ENCODE results near the gene SCD5.

Gene SCD5

GRCh38 chr4:82681754-82682153 lies 116.8 kb downstream of the SCD5 start:
- no peak for DNase-seq

DNA sequence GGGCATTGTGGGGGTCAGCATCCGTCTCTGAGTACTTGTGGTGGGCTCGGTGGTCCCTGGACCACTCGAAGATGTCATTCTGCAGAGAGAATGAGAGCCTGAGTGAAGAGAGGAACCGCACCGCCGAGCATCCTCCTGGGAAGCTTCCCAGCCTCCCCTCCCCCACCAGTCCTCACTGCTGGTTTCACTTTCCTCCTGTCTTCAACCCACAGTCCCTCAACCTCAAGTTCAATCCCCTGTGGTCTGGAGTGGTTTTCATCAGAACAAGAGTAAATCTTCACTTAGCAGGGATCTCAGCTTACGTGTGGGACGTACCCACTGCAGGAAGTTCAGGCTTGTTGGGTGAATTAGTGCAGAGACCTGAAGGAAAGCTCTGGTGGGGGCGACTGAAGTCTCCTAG lies 117.8 kb downstream of the SCD5 start:
- no peak for DNase-seq

DNA sequence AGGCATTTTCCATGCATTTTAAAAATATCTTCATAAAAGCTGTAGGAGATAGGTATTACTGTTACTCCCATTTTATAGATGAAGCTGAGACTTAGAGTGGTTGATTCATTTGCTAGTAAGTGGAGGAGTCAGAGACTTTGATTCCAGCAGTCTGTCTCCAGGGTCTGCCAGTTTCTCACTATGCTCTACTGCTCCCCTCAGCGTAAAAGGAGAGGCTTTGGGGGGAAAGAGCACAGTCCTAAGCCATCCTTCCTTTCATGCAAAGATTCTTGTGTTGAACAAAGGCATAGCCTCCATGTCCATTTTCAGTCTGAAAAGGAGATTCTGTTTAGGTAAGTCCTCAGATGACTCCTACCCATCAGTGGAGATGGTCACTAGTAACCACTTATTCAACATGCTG lies 119.1 kb downstream of the SCD5 start:
- DNase-seq = no peak

GRCh38 chr4:82678051-82678450 lies 120.5 kb downstream of the SCD5 start:
- no peak for DNase-seq

GRCh38 chr4:82677327-82677726 lies 121.3 kb downstream of the SCD5 start:
- DNase-seq = no peak

DNA sequence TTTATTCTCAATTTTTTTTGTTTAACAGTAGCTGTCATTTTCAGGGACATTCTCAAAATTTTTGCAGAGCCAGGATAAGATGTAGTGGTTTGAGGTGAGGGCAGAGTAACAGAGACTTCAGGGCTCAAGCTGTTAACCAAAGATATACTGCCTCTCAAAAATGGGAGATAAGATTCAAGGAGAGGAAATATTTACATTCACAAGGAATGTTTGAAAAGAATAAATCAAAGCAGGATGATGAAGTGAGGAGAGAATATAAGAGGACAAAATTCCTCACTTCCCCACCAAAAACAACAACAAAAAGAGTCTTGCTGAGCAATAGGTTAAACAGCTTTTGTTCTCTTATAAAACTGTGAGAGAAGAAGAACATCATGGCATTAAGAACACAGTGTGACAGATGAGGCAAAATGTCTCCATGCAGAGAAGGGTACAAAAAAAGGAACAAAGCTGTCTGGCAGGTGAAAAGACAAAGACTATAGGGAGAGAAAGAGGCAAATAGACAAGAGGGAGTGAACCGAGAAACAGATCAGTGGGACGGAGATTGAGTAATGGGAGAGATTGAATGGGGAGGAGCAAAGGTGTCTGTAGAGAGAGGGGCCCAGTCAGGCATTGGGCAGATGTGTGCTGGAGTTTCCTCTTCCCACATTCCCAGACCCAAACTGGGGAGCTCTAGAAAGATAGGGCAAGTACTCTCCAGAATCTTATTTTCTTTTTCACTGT lies 130.7 kb downstream of the SCD5 start:
- no peak for DNase-seq

DNA sequence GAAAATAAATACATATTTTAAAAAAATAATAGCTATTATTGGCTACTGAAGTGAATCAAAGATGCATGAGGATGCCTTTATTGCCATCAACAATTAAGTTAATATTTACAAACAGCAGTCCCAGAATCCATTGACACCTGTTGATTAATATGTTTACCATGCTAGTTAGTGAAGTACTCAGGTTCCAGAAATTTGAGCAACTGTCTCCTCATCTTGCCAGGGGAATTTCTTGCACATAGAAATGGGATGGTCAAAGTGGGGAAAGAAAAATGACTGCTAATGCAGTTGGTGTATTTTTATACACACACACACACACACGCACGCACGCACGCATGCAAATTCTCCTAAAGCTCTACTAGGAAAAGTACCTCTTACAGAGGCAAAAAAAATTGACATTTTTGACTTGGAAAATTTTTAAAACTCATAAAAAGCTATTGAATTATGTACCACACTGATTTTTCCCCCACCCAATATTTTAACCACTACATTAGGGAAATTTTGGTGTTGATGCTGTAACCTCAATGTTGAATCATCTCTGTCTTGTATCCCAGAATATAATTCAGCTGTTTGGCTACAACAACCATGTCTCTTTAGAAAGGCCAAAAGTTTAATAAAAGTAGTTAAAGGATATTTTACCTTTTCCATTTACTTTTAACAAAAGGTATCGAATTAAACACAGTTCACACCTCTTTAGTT lies 131.5 kb downstream of the SCD5 start:
- DNase-seq = no peak

GRCh38 chr4:82661181-82661992 lies 137.2 kb downstream of the SCD5 start:
- no peak for DNase-seq

- DNase-seq = no peak
These were observed 146.5 kb downstream of the SCD5 start for GRCh38 chr4:82652062-82652461.

- no peak for DNase-seq
These were observed 147.7 kb downstream of the SCD5 start for GRCh38 chr4:82650868-82651267.

- no peak for DNase-seq
These were observed 150.2 kb downstream of the SCD5 start for GRCh38 chr4:82648356-82648755.

DNA sequence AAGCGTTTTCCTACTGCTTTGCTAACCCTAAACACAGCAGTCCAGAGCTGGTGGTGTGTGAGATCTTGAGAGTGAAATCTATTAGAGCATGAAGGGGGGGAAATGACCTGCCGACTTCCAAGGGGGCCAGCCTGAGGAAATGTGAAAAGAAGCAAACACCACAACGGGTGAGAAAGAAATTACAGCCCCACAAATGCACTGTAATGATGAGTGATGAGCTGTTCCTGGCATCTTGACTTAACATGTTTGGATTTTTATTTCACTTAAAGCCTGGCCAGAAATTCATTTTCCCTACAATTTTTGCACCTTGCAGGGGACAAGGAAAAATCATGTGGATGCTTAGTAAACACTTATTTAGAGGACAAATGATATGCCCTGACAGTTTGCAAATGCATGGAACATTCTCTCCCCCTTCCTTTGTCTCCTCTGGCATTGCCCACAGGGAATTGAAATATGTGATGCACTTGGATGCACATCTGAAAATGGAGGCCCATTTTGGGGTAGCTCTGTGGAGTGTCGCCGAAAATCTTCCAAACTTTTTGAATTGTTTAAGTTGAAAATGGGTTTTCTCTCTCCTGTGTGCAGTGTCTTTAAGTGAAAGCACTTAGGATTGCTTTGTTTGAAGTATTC lies 152.5 kb downstream of the SCD5 start:
- no peak for DNase-seq

- no peak for DNase-seq
These were observed 153.9 kb downstream of the SCD5 start for GRCh38 chr4:82644734-82645126.

- no peak for DNase-seq
These were observed 154.4 kb downstream of the SCD5 start for GRCh38 chr4:82643994-82644733.

DNA sequence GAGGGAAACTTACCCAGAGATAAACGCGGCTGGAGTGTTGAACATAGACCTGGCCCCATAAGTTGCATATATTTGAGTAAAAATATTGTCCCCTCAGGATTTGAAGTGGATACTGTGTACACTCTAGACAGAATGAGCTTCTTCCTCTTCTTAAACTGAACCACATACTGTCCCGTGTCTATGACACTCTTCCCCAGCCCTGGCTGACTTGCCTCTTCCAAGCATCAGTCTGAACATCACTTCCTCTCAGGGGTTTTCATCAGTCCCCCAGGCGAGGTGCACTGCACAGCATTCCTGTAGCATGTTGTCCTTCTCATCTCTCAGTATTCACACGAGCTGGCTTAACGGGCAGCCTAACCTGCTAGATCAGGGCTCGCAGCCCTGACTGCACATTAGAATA lies 156.3 kb downstream of the SCD5 start:
- DNase-seq = no peak

DNA sequence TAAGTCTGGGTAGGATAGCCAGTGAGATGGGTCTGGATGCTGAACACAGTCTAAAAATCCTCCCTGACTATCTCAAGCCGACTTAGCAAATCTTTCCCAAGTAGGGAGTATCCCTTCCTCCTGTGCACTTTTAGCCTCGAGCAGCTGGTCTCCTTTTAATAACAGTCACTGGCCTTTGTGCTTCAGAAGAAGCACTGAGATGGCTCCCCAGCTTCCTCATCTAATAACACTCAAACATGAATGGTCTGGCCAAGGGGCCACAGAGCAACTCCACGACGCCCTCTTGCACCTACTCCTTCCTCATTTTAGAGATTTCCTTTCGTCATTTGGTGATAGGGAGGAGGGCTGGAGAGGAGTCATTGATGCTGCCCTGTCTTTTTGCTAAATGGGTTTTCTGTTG lies 158.1 kb downstream of the SCD5 start:
- DNase-seq = no peak

DNA sequence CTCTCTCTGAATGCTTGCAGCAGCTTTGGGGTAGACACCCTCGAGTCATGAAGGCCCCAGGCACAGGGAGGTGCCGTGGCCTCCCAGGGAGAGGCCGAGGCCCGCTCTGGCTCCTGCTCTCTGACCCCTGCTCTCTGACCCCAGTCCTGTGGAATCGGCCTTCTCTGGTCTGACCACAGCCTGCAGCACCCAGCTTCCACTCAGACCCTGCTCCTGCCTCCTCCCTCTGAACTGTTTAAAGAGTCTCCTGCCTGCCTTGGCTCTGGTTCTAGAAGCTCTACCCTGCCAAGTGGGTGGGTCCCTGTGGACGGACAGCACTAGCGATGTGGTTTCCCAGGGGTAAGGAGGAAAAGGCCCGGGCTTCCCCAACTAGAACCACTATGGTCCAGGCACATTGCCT lies 158.6 kb downstream of the SCD5 start:
- no peak for DNase-seq

DNA sequence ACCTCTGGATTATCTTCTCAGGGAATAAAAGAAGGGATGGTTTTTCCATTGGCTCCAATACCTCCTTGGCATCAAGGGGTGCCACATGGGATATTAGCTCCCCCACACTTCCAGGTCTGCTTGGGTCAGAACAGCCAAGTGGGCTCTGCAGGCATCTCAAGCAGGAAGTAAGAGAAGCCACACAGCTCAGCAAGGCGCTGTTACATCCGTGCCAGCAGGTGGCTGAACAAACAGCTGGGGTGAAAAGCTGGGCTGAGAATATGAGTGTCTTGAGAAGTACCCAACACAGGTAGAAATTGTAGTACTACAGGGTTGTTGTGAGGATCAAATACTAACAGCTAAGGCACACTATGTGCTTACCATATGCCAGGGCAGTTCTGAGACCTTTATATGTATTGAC lies 160.1 kb downstream of the SCD5 start:
- peak; percentile 20 for DNase-seq

DNA sequence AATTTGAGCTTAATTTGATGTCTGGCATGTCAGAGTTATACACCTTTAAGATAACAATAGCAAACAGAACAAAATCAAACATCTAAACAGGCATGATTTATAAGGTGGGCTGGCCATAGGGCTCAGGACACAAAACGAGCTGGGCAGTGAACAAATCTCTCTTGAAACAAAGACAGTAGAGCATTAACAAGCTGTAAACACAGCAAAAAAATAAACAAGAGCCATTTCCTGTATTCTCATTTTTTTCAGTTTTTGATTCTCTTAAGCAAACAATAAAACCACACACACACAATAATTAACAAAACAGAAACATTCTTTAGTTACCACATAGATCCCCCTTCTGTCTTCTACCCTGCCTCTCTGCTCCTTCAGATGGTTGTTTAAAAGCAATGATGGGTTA lies 168.5 kb downstream of the SCD5 start:
- no peak for DNase-seq

GRCh38 chr4:82629238-82630000 lies 169.2 kb downstream of the SCD5 start:
- DNase-seq = no peak

- no peak for DNase-seq
These were observed 172.2 kb downstream of the SCD5 start for GRCh38 chr4:82626251-82626868.

All from NCI-H2029 (cell line).